SK-N-SH (cell line): Measurements from ENCODE around the gene SIL1. TPM values are rescaled to one million over a fixed set of nuclear protein-coding genes. Genes with fewer than 3 reads are reported as not detected.

ENCODE experiments used
- CTCF ChIA-PET: fragments of 300-600, 350-600 bp; formaldehyde crosslinking; extraction: SDS; loops from one replicate; lab custom pipeline; 2021; lab: Yijun Ruan, JAX
- POLR2A ChIA-PET: fragments of 350-600 bp; sonication (Branson Sonifier 250); formaldehyde crosslinking; extraction: SDS; loops from one replicate; lab custom pipeline; 2020; ENCODE audit warnings: antibody characterized with exemption, inconsistent platforms; lab: Yijun Ruan, JAX
- DNase-seq: peaks from one replicate; pipeline ENCODE4 v3.0.0; 2012
- H2AFZ ChIP-seq: fragments of 200-600 bp; sonication (generic); 2 replicates; pipeline ENCODE4 v1.8.1; 2016; ENCODE audit warnings: antibody characterized with exemption, mild to moderate bottlenecking, low read depth
- H3F3A ChIP-seq: fragments of 200-600 bp; sonication (generic); replicated peaks from 2 replicates; pipeline ENCODE3; 2016; ENCODE audit warnings: antibody characterized with exemption, mild to moderate bottlenecking; ENCODE audit not compliant: insufficient read depth
- H3K27ac ChIP-seq, 2 experiments: fragments of 200-500 bp in 1 of 2; fragments of 200-600 bp in 1 of 2; sonication (Bioruptor generic) in 1 of 2; sonication (generic), shearing (Covaris generic) in 1 of 2; 2 replicates each; pipeline versions ENCODE4 v1.5.1 to v1.6.1; 2014 to 2016; ENCODE audit warnings: low read depth in 2 of 2, inconsistent platforms in 1 of 2, low read length in 1 of 2, mild to moderate bottlenecking in 1 of 2, mixed read lengths in 1 of 2
- H3K27me3 ChIP-seq: fragments of 200-600 bp; sonication (generic), shearing (Covaris generic); 2 replicates; pipeline ENCODE4 v1.6.1; 2016; ENCODE audit warnings: mixed run types; ENCODE audit not compliant: insufficient read depth
- H3K36me3 ChIP-seq, 2 experiments: fragments of 200-500 bp in 1 of 2; fragments of 200-600 bp in 1 of 2; sonication (Bioruptor generic) in 1 of 2; sonication (generic) in 1 of 2; replicated peaks in 1 of 2; 2 replicates each; pipeline versions ENCODE3 to v1.5.1; 2014 to 2016; ENCODE audit warnings: low read length in 1 of 2, mild to moderate bottlenecking in 1 of 2; ENCODE audit not compliant: insufficient read depth in 2 of 2, control insufficient read depth in 1 of 2
- H3K4me1 ChIP-seq, 2 experiments: fragments of 200-500 bp in 1 of 2; fragments of 200-600 bp in 1 of 2; sonication (Bioruptor generic) in 1 of 2; sonication (generic), shearing (Covaris generic) in 1 of 2; 2 replicates each; pipeline versions ENCODE4 v1.5.1 to v1.6.1; 2014 to 2016; ENCODE audit warnings: low read depth in 1 of 2, low read length in 1 of 2, mixed run types in 1 of 2; ENCODE audit not compliant: insufficient read depth in 2 of 2, control insufficient read depth in 1 of 2
- H3K4me2 ChIP-seq: fragments of 200-600 bp; sonication (generic), shearing (Covaris generic); 2 replicates; pipeline ENCODE4 v1.6.1; 2017; ENCODE audit warnings: mixed run types
- H3K4me3 ChIP-seq, 2 experiments: fragments of 200-500 bp in 1 of 2; fragments of 200-600 bp in 1 of 2; sonication (Bioruptor generic) in 1 of 2; sonication (generic), shearing (Covaris generic) in 1 of 2; 2 replicates each; pipeline versions ENCODE4 v1.5.1 to v1.8.1; 2014 to 2016; ENCODE audit warnings: low read depth in 2 of 2, inconsistent platforms in 1 of 2, low read length in 1 of 2, mild to moderate bottlenecking in 1 of 2, mixed read lengths in 1 of 2, moderate library complexity in 1 of 2
- H3K79me2 ChIP-seq: fragments of 200-600 bp; sonication (generic); 2 replicates; pipeline ENCODE4 v1.8.1; 2017; ENCODE audit warnings: mild to moderate bottlenecking; ENCODE audit not compliant: insufficient read depth
- H3K9ac ChIP-seq: fragments of 200-600 bp; sonication (generic); 2 replicates; pipeline ENCODE4 v1.6.1; 2017; ENCODE audit warnings: mixed run types
- H3K9me2 ChIP-seq: fragments of 200-600 bp; sonication (generic); 2 replicates; pipeline ENCODE4 v1.6.1; 2017; ENCODE audit warnings: mixed run types
- H3K9me3 ChIP-seq: fragments of 200-600 bp; sonication (generic); 2 replicates; pipeline ENCODE4 v1.6.1; 2017; ENCODE audit warnings: mixed run types, mild to moderate bottlenecking, moderate library complexity
- H4K20me1 ChIP-seq: fragments of 200-600 bp; sonication (generic); 2 replicates; pipeline ENCODE4 v1.6.1; 2017; ENCODE audit warnings: mild to moderate bottlenecking, mixed run types; ENCODE audit not compliant: insufficient read depth
- FOSL2 ChIP-seq: IDR thresholded peaks from 2 replicates; pipeline ENCODE4 v1.4.0; 2012; ENCODE audit warnings: low read depth, mild to moderate bottlenecking, moderate library complexity, borderline replicate concordance
- GATA2 ChIP-seq: sonication (generic); formaldehyde crosslinking; IDR thresholded peaks from 2 replicates; pipeline ENCODE4 v1.5.0; 2020; ENCODE audit warnings: mild to moderate bottlenecking, missing genetic modification reagents
- JUND ChIP-seq: IDR thresholded peaks from 2 replicates; pipeline ENCODE4 v1.4.0; 2012
- MXI1 ChIP-seq: IDR thresholded peaks from 2 replicates; pipeline ENCODE4 v1.6.1; 2012; ENCODE audit warnings: mild to moderate bottlenecking, low read depth, low read length, improper control_type of control experiment
- NFIC ChIP-seq: IDR thresholded peaks from 2 replicates; pipeline ENCODE4 v1.4.0; 2012; ENCODE audit warnings: borderline replicate concordance
- RAD21 ChIP-seq: IDR thresholded peaks from 2 replicates; pipeline ENCODE4 v1.6.1; 2012; ENCODE audit warnings: mild to moderate bottlenecking, low read length
- RFX5 ChIP-seq: IDR thresholded peaks from 2 replicates; pipeline ENCODE4 v1.6.1; 2012; ENCODE audit warnings: mild to moderate bottlenecking, improper control_type of control experiment, low read length
- SIN3A ChIP-seq: IDR thresholded peaks from 2 replicates; pipeline ENCODE4 v1.6.1; 2012; ENCODE audit warnings: low read depth, mild to moderate bottlenecking, low read length, moderate library complexity, borderline replicate concordance
- SMC3 ChIP-seq: IDR thresholded peaks from 2 replicates; pipeline ENCODE4 v1.6.1; 2012; ENCODE audit warnings: low read depth, low read length, improper control_type of control experiment
- TAF1 ChIP-seq: IDR thresholded peaks from 2 replicates; pipeline ENCODE4 v1.6.1; 2012; ENCODE audit warnings: low read depth, mild to moderate bottlenecking, low read length, moderate library complexity, borderline replicate concordance
- TCF12 ChIP-seq: IDR thresholded peaks from 2 replicates; pipeline ENCODE4 v1.4.0; 2012
- YY1 ChIP-seq: IDR thresholded peaks from 2 replicates; pipeline ENCODE4 v1.4.0; 2012; ENCODE audit warnings: low read depth, mild to moderate bottlenecking
- WGBS: methylation state at CpG from one replicate; pipeline ENCODE4 v1.1.6; 2017; ENCODE audit warnings: low lambda C conversion rate; 5-methylcytosine and 5-hydroxymethylcytosine counted together
- polyA plus RNA-seq, 3 experiments: library from polyadenylated mRNA; depleted of rRNA; stranded (reverse); fragments of >200 nt; gene quantifications; 2 replicates each; pipeline ENCODE4 v1.2.3, GENCODE V29; 2012
- TF ChIP-seq, protein P1 (sequence below): fragments of 200-600 bp; sonication (generic); IDR thresholded peaks from 2 replicates; pipeline ENCODE4 v1.6.1; 2017; ENCODE audit warnings: antibody characterized with exemption, mild to moderate bottlenecking, moderate library complexity
- TF ChIP-seq, protein P2 (sequence below): IDR thresholded peaks from 2 replicates; pipeline ENCODE4; 2012
- TF ChIP-seq, protein P3 (sequence below): IDR thresholded peaks from 2 replicates; pipeline ENCODE4 v1.6.1; 2012; ENCODE audit warnings: mild to moderate bottlenecking, low read depth, low read length, moderate library complexity
- TF ChIP-seq, protein P4 (sequence below): fragments of 150-350 bp; IDR thresholded peaks from 2 replicates; pipeline ENCODE4 v1.6.1; 2017; ENCODE audit warnings: antibody characterized with exemption, low read length, low read depth, borderline replicate concordance

The SIL1 gene
- polyA plus RNA-seq, 1 of the 3 experiments (the other 2 are of a cell fraction): 25.9 TPM

DNA sequence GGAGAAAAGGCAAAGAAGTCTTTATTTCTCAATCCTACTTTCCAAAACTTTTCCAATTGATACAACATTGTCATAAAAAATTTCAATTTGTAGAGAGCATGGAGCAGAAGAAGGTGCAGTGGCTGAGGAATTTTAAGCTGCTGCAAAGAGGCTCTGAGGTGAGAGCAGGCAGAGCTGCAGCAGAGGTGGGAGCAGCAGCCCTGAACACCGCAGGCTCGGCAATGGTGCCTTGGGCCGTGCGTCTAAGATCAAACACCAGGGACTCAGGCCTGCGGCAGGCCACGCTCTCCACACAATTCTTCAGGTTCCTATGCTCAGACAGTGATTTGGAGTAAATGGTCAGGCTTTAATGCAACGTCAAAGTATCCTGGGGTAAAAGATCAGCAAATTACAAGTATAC is 46.3 kb downstream of the SIL1 start:
- Histone ChIP-seq H2AFZ (no peak overlapping the region), H3K4me1 (peaks cover 9 to 35% of the 10 kb centered on the region in 2 experiments; a peak in 3 of 4 replicates), H3K36me3 (no peaks in the 10 kb centered on the region), H3K9me3 (no peaks in the 10 kb centered on the region), H3K9ac (no peak overlapping the region), H3K4me2 (no peak overlapping the region), H3K4me3 (no peak overlapping the region), H3K27ac (no peak overlapping the region), H3F3A (peaks cover 3% of the 10 kb centered on the region), H4K20me1 (no peaks in the 10 kb centered on the region), H3K9me2 (no peaks in the 10 kb centered on the region)
- POLR2A ChIA-PET: no interaction called here
- DNase-seq: no peak
- TF ChIP-seq SIN3A (no peak), NFIC (no peak), GATA2 (CRISPR knock-in tag) (no peak), YY1 (no peak), TAF1 (no peak), SMC3 (no peak), FOSL2 (no peak), RAD21 (no peak), TCF12 (no peak), RFX5 (no peak), JUND (no peak), MXI1 (no peak)
- TF ChIP-seq, protein P1, sequence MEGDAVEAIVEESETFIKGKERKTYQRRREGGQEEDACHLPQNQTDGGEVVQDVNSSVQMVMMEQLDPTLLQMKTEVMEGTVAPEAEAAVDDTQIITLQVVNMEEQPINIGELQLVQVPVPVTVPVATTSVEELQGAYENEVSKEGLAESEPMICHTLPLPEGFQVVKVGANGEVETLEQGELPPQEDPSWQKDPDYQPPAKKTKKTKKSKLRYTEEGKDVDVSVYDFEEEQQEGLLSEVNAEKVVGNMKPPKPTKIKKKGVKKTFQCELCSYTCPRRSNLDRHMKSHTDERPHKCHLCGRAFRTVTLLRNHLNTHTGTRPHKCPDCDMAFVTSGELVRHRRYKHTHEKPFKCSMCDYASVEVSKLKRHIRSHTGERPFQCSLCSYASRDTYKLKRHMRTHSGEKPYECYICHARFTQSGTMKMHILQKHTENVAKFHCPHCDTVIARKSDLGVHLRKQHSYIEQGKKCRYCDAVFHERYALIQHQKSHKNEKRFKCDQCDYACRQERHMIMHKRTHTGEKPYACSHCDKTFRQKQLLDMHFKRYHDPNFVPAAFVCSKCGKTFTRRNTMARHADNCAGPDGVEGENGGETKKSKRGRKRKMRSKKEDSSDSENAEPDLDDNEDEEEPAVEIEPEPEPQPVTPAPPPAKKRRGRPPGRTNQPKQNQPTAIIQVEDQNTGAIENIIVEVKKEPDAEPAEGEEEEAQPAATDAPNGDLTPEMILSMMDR: no peak
- TF ChIP-seq, protein P2, sequence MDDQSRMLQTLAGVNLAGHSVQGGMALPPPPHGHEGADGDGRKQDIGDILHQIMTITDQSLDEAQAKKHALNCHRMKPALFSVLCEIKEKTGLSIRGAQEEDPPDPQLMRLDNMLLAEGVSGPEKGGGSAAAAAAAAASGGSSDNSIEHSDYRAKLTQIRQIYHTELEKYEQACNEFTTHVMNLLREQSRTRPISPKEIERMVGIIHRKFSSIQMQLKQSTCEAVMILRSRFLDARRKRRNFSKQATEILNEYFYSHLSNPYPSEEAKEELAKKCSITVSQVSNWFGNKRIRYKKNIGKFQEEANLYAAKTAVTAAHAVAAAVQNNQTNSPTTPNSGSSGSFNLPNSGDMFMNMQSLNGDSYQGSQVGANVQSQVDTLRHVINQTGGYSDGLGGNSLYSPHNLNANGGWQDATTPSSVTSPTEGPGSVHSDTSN: no peak
- TF ChIP-seq, protein P3, sequence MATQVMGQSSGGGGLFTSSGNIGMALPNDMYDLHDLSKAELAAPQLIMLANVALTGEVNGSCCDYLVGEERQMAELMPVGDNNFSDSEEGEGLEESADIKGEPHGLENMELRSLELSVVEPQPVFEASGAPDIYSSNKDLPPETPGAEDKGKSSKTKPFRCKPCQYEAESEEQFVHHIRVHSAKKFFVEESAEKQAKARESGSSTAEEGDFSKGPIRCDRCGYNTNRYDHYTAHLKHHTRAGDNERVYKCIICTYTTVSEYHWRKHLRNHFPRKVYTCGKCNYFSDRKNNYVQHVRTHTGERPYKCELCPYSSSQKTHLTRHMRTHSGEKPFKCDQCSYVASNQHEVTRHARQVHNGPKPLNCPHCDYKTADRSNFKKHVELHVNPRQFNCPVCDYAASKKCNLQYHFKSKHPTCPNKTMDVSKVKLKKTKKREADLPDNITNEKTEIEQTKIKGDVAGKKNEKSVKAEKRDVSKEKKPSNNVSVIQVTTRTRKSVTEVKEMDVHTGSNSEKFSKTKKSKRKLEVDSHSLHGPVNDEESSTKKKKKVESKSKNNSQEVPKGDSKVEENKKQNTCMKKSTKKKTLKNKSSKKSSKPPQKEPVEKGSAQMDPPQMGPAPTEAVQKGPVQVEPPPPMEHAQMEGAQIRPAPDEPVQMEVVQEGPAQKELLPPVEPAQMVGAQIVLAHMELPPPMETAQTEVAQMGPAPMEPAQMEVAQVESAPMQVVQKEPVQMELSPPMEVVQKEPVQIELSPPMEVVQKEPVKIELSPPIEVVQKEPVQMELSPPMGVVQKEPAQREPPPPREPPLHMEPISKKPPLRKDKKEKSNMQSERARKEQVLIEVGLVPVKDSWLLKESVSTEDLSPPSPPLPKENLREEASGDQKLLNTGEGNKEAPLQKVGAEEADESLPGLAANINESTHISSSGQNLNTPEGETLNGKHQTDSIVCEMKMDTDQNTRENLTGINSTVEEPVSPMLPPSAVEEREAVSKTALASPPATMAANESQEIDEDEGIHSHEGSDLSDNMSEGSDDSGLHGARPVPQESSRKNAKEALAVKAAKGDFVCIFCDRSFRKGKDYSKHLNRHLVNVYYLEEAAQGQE: no peak
- TF ChIP-seq, protein P4, sequence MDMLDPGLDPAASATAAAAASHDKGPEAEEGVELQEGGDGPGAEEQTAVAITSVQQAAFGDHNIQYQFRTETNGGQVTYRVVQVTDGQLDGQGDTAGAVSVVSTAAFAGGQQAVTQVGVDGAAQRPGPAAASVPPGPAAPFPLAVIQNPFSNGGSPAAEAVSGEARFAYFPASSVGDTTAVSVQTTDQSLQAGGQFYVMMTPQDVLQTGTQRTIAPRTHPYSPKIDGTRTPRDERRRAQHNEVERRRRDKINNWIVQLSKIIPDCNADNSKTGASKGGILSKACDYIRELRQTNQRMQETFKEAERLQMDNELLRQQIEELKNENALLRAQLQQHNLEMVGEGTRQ: no peak
- TF ChIP-seq, all 33 proteins: peak for 0
- Histone ChIP-seq H3K79me2 (no peaks in the 10 kb centered on the region), H3K27me3 (no peaks in the 10 kb centered on the region)
- 90% methylated on average over 6 of the region's 7 CpGs for WGBS
- CTCF ChIA-PET: interaction anchor here (0.7 kb wide), 1 partner anchor 11 kb away, joined by 3 read pairs; no protein-coding TSS in a partner anchor
